HepG2 (cell line): ENCODE data around the gene AUTS2.

Experiments used
- CHD2 ChIP-seq: IDR thresholded peaks from 2 replicates; pipeline ENCODE4 v1.6.1; 2011; ENCODE audit warnings: low read depth, low read length, improper control_type of control experiment
- NCOA5 ChIP-seq: sonication (generic); formaldehyde crosslinking; IDR thresholded peaks from 2 replicates; pipeline ENCODE4 v1.4.0; 2020; ENCODE audit warnings: missing genetic modification reagents
- ZBTB40 ChIP-seq, 2 experiments: fragments of 450-650 bp in 1 of 2; sonication (generic) in 1 of 2; formaldehyde crosslinking in 1 of 2; IDR thresholded peaks; 2 replicates each; pipeline versions ENCODE4 v1.6.1 to v1.8.0; 2016 to 2022; ENCODE audit warnings: antibody characterized with exemption in 1 of 2, mild to moderate bottlenecking in 1 of 2, missing genetic modification reagents in 1 of 2
- TF ChIP-seq, protein P1 (sequence below): sonication (generic); formaldehyde crosslinking; IDR thresholded peaks from 2 replicates; pipeline ENCODE4 v1.5.0; 2020; ENCODE audit warnings: mild to moderate bottlenecking, missing genetic modification reagents, moderate library complexity

DNA sequence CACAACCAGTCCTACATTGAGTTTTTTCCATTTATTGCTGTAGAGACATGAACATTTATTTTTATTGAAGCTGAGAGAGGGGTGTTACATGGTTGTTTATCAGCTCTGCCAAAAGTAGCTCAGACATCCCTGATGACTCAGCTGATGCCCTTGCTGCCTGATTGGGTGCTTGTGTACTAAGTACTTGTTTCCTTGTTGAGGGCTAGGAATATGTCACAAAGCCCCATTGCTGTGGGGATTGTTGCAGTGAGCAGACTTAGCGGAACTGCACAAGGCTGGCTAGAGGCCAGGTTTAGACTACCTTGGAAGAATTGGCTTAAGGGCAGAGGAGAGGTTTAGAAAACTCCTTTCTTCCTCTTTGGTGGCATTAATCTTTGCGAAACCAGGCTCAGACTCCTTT, 110.6 kb downstream of the AUTS2 start:
- TF ChIP-seq CHD2 (no peak), NCOA5 (CRISPR knock-in tag) (no peak), ZBTB40 (IDR thresholded peaks at IDR 0.05) (no peak), ZBTB40 (CRISPR knock-in tag; IDR thresholded peaks at IDR 0.05) (no peak)
- TF ChIP-seq, protein P1, sequence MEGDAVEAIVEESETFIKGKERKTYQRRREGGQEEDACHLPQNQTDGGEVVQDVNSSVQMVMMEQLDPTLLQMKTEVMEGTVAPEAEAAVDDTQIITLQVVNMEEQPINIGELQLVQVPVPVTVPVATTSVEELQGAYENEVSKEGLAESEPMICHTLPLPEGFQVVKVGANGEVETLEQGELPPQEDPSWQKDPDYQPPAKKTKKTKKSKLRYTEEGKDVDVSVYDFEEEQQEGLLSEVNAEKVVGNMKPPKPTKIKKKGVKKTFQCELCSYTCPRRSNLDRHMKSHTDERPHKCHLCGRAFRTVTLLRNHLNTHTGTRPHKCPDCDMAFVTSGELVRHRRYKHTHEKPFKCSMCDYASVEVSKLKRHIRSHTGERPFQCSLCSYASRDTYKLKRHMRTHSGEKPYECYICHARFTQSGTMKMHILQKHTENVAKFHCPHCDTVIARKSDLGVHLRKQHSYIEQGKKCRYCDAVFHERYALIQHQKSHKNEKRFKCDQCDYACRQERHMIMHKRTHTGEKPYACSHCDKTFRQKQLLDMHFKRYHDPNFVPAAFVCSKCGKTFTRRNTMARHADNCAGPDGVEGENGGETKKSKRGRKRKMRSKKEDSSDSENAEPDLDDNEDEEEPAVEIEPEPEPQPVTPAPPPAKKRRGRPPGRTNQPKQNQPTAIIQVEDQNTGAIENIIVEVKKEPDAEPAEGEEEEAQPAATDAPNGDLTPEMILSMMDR (CRISPR knock-in tag) = no peak
